GM12801 (cell line): ENCODE data around the gene ADGRB3.

Experiments used
- CTCF ChIP-seq: IDR thresholded peaks from one replicate; pipeline ENCODE4 v1.5.1; 2011; ENCODE audit warnings: control low read depth; ENCODE audit not compliant: insufficient read length; ENCODE audit errors: extremely low read depth

ADGRB3 gene

GRCh38 chr6:68638230-68638900 lies 3.3 kb downstream of the ADGRB3 start:
- no peak for TF ChIP-seq CTCF

GRCh38 chr6:68639211-68639610 lies 4.1 kb downstream of the ADGRB3 start:
- TF ChIP-seq CTCF, result no peak

GRCh38 chr6:68639826-68640490 lies 4.9 kb downstream of the ADGRB3 start:
- no peak for TF ChIP-seq CTCF

GRCh38 chr6:68640491-68640835 lies 5.4 kb downstream of the ADGRB3 start:
- no peak for TF ChIP-seq CTCF

- no peak for TF ChIP-seq CTCF
These were observed 6.1 kb downstream of the ADGRB3 start for GRCh38 chr6:68641172-68641571.

- no peak for TF ChIP-seq CTCF
These were observed 7.0 kb downstream of the ADGRB3 start for GRCh38 chr6:68642081-68642480.

GRCh38 chr6:68642977-68643376 lies 7.9 kb downstream of the ADGRB3 start:
- TF ChIP-seq CTCF, result no peak
